ENCODE measurements around the gene JCAD.

Gene JCAD

DNA sequence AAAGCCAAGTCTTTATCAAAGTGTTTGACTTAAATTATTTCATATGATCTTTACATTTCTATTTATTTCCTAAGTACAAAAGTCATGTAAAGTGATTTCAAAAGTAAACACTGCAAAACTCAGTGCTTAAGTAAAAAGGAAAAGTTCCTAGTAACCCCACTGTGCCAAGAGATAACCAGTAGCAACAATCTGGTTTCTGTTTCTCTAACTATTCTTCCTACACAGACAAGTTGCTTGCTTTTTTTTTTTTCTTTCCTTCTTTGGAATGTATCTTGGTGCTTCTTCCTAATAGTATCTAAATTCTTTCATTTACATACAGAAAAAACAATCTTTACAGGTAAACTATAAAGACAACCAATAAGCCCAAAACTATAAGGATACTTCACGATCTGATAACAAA is 3.1 kb downstream of the JCAD start:
- Histone ChIP-seq H3K4me1 (ENCODE audit: control insufficient read depth, insufficient read depth, low read length) (peaks cover 5% of the 10 kb centered on the region), H3K9me3 (ENCODE audit: control insufficient read depth, insufficient read depth, low read length) (no peaks in the 10 kb centered on the region), H3K4me3 (ENCODE audit: low read depth, low read length) (no peak overlapping the region), H3K36me3 (ENCODE audit: control insufficient read depth, insufficient read depth, low read length) (no peaks in the 10 kb centered on the region), H3K9ac (ENCODE audit: low read depth, low read length) (no peak overlapping the region), H3K27me3 (ENCODE audit: control insufficient read depth, insufficient read depth, low read length) (peaks cover 25% of the 10 kb centered on the region)

DNA sequence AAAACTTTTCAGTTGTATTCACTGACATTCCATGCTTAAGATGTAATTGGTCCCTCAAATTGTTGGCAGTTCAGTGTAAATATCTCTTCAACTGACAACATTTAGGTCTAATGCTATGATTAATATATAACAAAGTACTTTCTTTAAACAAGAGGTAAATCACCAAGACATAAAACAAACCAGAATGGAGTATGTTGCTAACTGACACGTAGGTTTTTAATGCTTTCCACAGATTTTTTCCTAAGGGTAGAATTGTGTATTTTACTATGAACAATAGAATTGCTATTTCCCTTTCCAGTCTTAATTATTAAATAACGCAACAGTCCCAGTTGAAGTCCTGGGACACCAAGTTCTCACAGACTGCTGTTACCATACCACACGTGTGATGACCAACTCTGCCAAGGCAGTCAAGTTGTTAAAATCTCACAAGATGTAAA is 4.1 kb downstream of the JCAD start:
- Histone ChIP-seq H3K4me1 (ENCODE audit: control insufficient read depth, insufficient read depth, low read length) (peaks cover 5% of the 10 kb centered on the region), H3K9ac (ENCODE audit: low read depth, low read length) (no peak overlapping the region), H3K9me3 (ENCODE audit: control insufficient read depth, insufficient read depth, low read length) (no peaks in the 10 kb centered on the region), H3K27me3 (ENCODE audit: control insufficient read depth, insufficient read depth, low read length) (peaks cover 18% of the 10 kb centered on the region), H3K4me3 (ENCODE audit: low read depth, low read length) (no peak overlapping the region), H3K36me3 (ENCODE audit: control insufficient read depth, insufficient read depth, low read length) (no peaks in the 10 kb centered on the region)

DNA sequence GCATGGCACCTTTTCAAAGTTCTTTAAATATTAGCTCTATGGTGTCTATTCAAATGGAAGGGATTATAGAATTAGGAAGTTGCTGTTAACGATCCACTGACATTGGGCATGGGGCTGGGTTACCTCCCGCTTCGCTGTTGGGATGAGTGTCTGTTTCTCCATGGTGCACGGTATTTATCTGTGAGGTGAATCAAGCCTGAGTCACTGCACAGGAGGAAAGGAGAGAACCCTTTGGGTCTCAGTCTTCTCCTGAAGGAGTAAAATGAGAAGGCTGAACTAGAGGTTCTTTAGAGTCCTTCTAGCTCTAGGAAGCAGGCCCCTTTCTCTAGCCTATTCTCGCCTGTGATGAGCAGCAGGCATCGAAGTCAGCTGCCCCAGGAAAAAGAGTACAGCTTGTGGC is 7.3 kb downstream of the JCAD start:
- no peaks in the 10 kb centered on the region for H3K27me3 ChIP-seq (ENCODE audit: control insufficient read depth, insufficient read depth, low read length)
- no peak overlapping the region for H3K4me3 ChIP-seq (ENCODE audit: low read depth, low read length)
- no peak overlapping the region for H3K9ac ChIP-seq (ENCODE audit: low read depth, low read length)
- no peaks in the 10 kb centered on the region for H3K9me3 ChIP-seq (ENCODE audit: control insufficient read depth, insufficient read depth, low read length)
- peaks cover 2% of the 10 kb centered on the region for H3K4me1 ChIP-seq (ENCODE audit: control insufficient read depth, insufficient read depth, low read length)
- H3K36me3 ChIP-seq (ENCODE audit: control insufficient read depth, insufficient read depth, low read length) = no peaks in the 10 kb centered on the region

DNA sequence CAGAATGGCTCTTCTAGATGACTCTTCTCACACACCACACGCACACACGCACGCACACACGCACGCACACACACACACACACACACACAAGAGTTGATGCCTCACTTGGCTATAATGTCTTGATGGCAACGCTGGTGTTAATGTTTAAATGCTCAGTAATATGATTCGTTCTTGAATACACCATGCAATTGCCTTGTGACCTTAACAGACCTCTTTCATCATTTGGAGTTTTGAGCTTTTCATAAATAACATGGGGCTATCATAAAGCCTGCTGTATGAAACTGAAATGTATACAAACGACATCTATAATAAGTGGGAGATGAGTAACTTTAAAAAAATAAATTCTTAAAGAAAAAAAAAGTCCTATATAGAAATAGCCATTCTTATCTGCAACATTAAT is 8.2 kb downstream of the JCAD start:
- Histone ChIP-seq H3K9me3 (ENCODE audit: control insufficient read depth, insufficient read depth, low read length) (no peaks in the 10 kb centered on the region), H3K4me3 (ENCODE audit: low read depth, low read length) (no peak overlapping the region)

GRCh38 chr10:30050411-30050810 is 9.0 kb downstream of the JCAD start:
- H3K9ac ChIP-seq (ENCODE audit: low read depth, low read length) = no peak overlapping the region
- H3K4me1 ChIP-seq (ENCODE audit: control insufficient read depth, insufficient read depth, low read length) = no peaks in the 10 kb centered on the region
- H3K9me3 ChIP-seq (ENCODE audit: control insufficient read depth, insufficient read depth, low read length) = no peaks in the 10 kb centered on the region
- no peak overlapping the region for H3K4me3 ChIP-seq (ENCODE audit: low read depth, low read length)
- H3K36me3 ChIP-seq (ENCODE audit: control insufficient read depth, insufficient read depth, low read length) = no peaks in the 10 kb centered on the region
- no peaks in the 10 kb centered on the region for H3K27me3 ChIP-seq (ENCODE audit: control insufficient read depth, insufficient read depth, low read length)

More for the DNA sequence above, 8.2 kb downstream of the JCAD start:
- no peak overlapping the region for H3K9ac ChIP-seq (ENCODE audit: low read depth, low read length)
- no peaks in the 10 kb centered on the region for H3K36me3 ChIP-seq (ENCODE audit: control insufficient read depth, insufficient read depth, low read length)
- no peaks in the 10 kb centered on the region for H3K4me1 ChIP-seq (ENCODE audit: control insufficient read depth, insufficient read depth, low read length)
- no peaks in the 10 kb centered on the region for H3K27me3 ChIP-seq (ENCODE audit: control insufficient read depth, insufficient read depth, low read length)

DNA sequence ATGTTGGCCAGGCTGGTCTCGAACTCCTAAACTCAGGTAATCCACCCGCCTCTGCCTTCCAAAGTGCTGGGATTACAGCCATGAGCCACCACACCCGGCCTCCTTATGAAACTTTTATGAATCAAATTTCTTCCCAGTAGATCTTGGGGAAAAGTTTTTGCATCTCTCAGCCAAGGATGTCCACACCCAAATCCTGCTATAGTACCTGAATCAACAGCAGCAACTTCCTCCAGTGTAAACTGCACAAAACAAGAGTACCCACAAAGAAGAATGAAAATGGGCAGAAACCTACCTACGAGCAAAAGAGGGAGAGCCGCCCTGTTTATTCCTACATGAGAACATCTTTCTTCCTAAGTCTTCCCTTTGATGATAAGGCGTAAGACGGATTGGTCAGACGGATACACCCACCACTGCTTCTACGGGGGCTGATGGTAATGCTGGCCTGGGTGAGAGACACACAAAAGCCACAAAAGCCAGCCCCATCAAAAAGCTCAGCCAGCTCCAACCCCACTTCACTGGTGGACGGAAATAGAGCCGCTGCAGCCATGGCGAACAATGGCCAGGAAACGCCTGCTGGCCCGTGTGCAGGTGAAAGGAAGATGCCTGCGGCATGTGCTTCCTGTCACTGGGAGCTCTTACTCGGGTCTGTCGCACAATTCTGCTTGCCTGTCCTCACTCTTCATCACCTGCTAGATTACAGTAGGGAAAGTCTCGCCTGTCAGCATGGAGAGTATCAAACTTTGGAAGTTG is 10.4 kb downstream of the JCAD start:
- H3K27me3 ChIP-seq (ENCODE audit: control insufficient read depth, insufficient read depth, low read length) = no peaks in the 10 kb centered on the region
- no peaks in the 10 kb centered on the region for H3K4me1 ChIP-seq (ENCODE audit: control insufficient read depth, insufficient read depth, low read length)
- no peak overlapping the region for H3K9ac ChIP-seq (ENCODE audit: low read depth, low read length)
- no peaks in the 10 kb centered on the region for H3K9me3 ChIP-seq (ENCODE audit: control insufficient read depth, insufficient read depth, low read length)
- H3K4me3 ChIP-seq (ENCODE audit: low read depth, low read length) = no peak overlapping the region
- no peaks in the 10 kb centered on the region for H3K36me3 ChIP-seq (ENCODE audit: control insufficient read depth, insufficient read depth, low read length)

- Histone ChIP-seq H3K36me3 (ENCODE audit: control insufficient read depth, insufficient read depth, low read length) (no peaks in the 10 kb centered on the region), H3K9me3 (ENCODE audit: control insufficient read depth, insufficient read depth, low read length) (no peaks in the 10 kb centered on the region), H3K4me1 (ENCODE audit: control insufficient read depth, insufficient read depth, low read length) (peaks cover 2% of the 10 kb centered on the region), H3K4me3 (ENCODE audit: low read depth, low read length) (no peak overlapping the region), H3K9ac (ENCODE audit: low read depth, low read length) (no peak overlapping the region), H3K27me3 (ENCODE audit: control insufficient read depth, insufficient read depth, low read length) (no peaks in the 10 kb centered on the region)
Measured at GRCh38 chr10:30047924-30048531, 11.4 kb downstream of the JCAD start.

GRCh38 chr10:30047430-30047829 is 12.0 kb downstream of the JCAD start:
- Histone ChIP-seq H3K9ac (ENCODE audit: low read depth, low read length) (no peak overlapping the region), H3K9me3 (ENCODE audit: control insufficient read depth, insufficient read depth, low read length) (no peaks in the 10 kb centered on the region), H3K4me1 (ENCODE audit: control insufficient read depth, insufficient read depth, low read length) (peaks cover 2% of the 10 kb centered on the region), H3K27me3 (ENCODE audit: control insufficient read depth, insufficient read depth, low read length) (no peaks in the 10 kb centered on the region), H3K4me3 (ENCODE audit: low read depth, low read length) (no peak overlapping the region), H3K36me3 (ENCODE audit: control insufficient read depth, insufficient read depth, low read length) (no peaks in the 10 kb centered on the region)

- H3K27me3 ChIP-seq (ENCODE audit: control insufficient read depth, insufficient read depth, low read length) = no peaks in the 10 kb centered on the region
- no peak overlapping the region for H3K4me3 ChIP-seq (ENCODE audit: low read depth, low read length)
- no peaks in the 10 kb centered on the region for H3K36me3 ChIP-seq (ENCODE audit: control insufficient read depth, insufficient read depth, low read length)
- no peaks in the 10 kb centered on the region for H3K9me3 ChIP-seq (ENCODE audit: control insufficient read depth, insufficient read depth, low read length)
- no peak overlapping the region for H3K9ac ChIP-seq (ENCODE audit: low read depth, low read length)
- H3K4me1 ChIP-seq (ENCODE audit: control insufficient read depth, insufficient read depth, low read length) = peaks cover 2% of the 10 kb centered on the region
Measured at GRCh38 chr10:30046476-30046875, 12.9 kb downstream of the JCAD start.

DNA sequence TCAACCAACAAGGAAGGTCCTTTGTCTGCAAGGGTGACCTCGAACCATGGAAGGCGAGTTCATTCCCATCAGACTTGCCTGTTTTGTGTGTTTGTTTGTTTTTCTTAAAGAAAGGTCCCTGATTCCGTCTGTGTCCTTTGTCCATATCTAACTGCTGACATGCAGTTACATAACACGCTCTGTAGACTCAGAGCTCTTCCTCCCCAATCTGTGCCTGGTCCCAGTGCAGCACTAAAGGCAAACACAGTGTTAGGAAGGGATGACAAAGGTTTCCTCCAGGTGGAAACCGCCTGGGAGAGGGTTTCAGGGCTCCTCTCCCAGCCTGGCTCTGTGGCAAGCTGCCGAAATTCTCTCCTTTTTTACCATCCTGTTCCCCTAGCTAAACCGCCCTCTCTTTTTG is 13.4 kb downstream of the JCAD start:
- Histone ChIP-seq H3K27me3 (ENCODE audit: control insufficient read depth, insufficient read depth, low read length) (no peaks in the 10 kb centered on the region), H3K4me3 (ENCODE audit: low read depth, low read length) (no peak overlapping the region), H3K9me3 (ENCODE audit: control insufficient read depth, insufficient read depth, low read length) (no peaks in the 10 kb centered on the region), H3K4me1 (ENCODE audit: control insufficient read depth, insufficient read depth, low read length) (peaks cover 2% of the 10 kb centered on the region), H3K36me3 (ENCODE audit: control insufficient read depth, insufficient read depth, low read length) (no peaks in the 10 kb centered on the region), H3K9ac (ENCODE audit: low read depth, low read length) (no peak overlapping the region)

GRCh38 chr10:30043476-30044270 is 15.7 kb downstream of the JCAD start:
- no peaks in the 10 kb centered on the region for H3K36me3 ChIP-seq (ENCODE audit: control insufficient read depth, insufficient read depth, low read length)
- no peak overlapping the region for H3K4me3 ChIP-seq (ENCODE audit: low read depth, low read length)
- no peaks in the 10 kb centered on the region for H3K27me3 ChIP-seq (ENCODE audit: control insufficient read depth, insufficient read depth, low read length)
- H3K9me3 ChIP-seq (ENCODE audit: control insufficient read depth, insufficient read depth, low read length) = no peaks in the 10 kb centered on the region
- H3K4me1 ChIP-seq (ENCODE audit: control insufficient read depth, insufficient read depth, low read length) = peaks cover 2% of the 10 kb centered on the region
- no peak overlapping the region for H3K9ac ChIP-seq (ENCODE audit: low read depth, low read length)

GRCh38 chr10:30042820-30043219 is 16.6 kb downstream of the JCAD start:
- Histone ChIP-seq H3K9ac (ENCODE audit: low read depth, low read length) (no peak overlapping the region), H3K4me3 (ENCODE audit: low read depth, low read length) (no peak overlapping the region), H3K4me1 (ENCODE audit: control insufficient read depth, insufficient read depth, low read length) (peaks cover 2% of the 10 kb centered on the region), H3K36me3 (ENCODE audit: control insufficient read depth, insufficient read depth, low read length) (no peaks in the 10 kb centered on the region), H3K9me3 (ENCODE audit: control insufficient read depth, insufficient read depth, low read length) (no peaks in the 10 kb centered on the region), H3K27me3 (ENCODE audit: control insufficient read depth, insufficient read depth, low read length) (no peaks in the 10 kb centered on the region)
